DMS 273 (cell line): ENCODE results near the gene PITPNB.

ENCODE experiments used
- DNase-seq: peaks from one replicate; lab custom pipeline; 2025; ENCODE audit not compliant: unreplicated experiment; lab: John Stamatoyannopoulos, UW

PITPNB gene

DNA sequence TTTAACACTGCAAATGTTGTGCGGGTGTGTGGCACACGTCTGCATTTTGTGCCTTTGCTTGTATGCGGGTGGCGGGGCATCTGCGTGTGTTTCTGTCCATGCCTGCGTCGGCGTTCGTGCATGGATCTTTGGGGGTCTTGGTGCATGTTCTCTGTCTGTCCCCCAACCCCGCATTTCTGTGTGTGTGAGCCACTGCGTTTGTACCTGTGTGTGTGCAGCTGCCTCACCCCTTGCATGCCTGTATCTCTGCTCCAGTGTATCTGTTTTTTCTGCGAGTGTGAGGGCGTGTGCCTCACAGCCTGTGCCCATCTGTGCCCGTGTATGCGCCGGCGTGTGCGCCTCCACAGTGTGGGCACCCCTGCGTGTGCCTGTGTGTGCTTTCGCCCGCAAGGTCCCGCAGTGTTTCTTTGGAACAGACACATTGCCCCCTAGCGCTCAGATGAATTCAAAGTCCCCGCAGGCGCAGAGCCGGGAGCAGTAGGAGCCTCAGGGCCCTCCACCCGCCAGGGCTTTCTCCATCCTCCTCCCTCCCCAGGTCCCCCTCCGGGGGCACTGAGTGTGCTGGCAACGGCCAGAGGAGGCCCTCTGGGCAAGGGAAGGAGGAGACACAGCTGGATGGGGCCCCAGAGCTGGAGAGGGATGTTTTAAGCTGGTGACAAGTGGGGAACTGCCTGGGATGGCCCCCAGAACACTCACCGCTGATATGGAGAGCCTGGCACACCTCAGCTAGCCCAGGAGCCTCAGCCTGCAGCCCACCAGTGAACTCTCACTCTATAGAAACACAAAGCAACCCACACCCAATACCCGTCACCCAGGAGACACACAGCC, 114.4 kb downstream of the PITPNB start:
- peak; percentile 81 for DNase-seq

DNA sequence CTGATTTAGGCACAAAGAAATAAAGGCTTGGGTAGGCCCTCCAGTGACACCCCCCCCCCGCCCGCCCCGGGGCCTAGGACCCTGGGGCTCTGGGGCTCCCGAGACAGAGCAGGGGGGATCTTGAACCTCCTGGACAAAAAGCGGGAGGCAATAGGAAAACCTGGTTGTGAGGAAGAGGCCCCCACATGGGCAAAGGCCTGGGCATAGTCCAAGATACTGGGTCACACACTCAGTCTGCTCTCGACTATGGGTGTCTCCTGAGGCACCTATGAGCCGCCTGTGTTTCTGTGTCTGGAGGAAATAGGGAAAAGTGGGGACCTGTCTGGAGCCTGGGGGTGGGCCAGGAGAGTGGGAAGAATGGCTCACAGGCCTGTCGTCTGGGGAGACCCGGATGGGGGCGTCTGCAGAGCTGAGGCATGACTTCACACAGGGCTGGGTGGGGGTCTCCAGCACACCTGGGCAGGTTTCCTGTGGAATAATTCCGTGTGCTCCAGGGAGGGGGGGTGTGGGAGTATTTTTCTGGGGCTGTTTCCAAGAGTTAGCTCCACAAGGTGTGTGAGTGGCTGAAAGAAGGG, 115.1 kb downstream of the PITPNB start:
- no peak for DNase-seq

DNA sequence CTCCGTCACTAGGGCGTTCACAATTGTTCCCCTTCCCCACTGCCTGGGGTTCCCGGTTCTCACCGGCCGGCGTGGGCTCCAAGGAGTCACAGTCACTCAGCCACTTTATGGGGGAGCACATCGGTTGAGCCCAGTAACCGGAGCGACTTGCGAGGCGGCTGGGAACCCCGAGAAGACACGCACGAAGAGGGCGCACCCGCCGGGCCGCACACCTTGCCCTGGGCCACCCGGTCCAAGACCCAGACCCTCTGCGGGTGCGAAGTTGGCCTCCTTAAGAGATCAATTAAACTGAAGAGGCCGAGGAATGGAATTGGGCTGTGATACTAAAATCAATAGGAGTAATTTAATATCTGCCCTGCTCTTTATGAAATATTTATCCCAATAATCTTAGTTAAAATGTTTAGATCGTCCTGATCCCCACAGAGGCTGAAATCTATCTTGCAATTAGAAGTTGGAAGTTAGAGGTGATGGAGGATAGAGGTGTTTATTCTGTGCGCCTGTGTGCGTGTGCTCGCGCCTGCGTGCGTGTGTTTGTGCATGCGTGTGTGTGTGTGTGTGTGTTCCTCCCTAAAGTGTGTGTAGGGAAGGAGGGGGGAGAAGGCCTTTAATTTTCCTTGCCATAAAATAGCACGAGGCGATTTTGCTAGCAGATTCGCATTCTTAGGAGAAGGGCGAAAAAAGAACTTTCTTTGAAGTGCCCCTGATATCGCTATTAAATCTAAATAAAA, 116.5 kb downstream of the PITPNB start:
- no peak for DNase-seq
